ENCODE data around the gene ACSS1. TPM values are rescaled to one million over a fixed set of nuclear protein-coding genes. Genes with fewer than 3 reads are reported as not detected.

The ACSS1 gene
- total and polyA plus RNA-seq, 2 of the 8 experiments (the other 6 are each of a cell fraction or from before 2014, with no cell fraction given), result 2.6 to 3.4 TPM

- ChIA-PET CTCF (ENCODE audit: partially characterized antibody) (interaction anchor here (0.9 to 4.0 kb wide), 14 partner anchors 10 to 296 kb away, joined by 3 to 121 read pairs (median 4); partner anchors contain the start of gene ACSS1), POLR2A (ENCODE audit: partially characterized antibody) (interaction anchor here (0.6 to 1.9 kb wide), 3 partner anchors 60 to 253 kb away, joined by 3 to 8 read pairs (median 3); no protein-coding TSS in a partner anchor)
- Histone ChIP-seq H3K36me3 (ENCODE audit: control insufficient read depth in 2 of 4, insufficient read depth in 4 of 4, low read length in 3 of 4) (no peaks in the 10 kb centered on the region), H3K14ac (ENCODE audit: insufficient read length) (no peak overlapping the region), H3K9me3 (ENCODE audit: insufficient read depth in 2 of 2, low read depth in 1 of 2, low read length in 1 of 2) (no peaks in the 10 kb centered on the region), H2BK20ac (ENCODE audit: low read length) (no peak overlapping the region), H3K79me1 (ENCODE audit: low read depth, low read length) (peaks cover 3% of the 10 kb centered on the region; the same call in 1 of the 2 replicates), H3K4me2 (ENCODE audit: insufficient read depth in 1 of 2, low read depth in 2 of 2, low read length in 2 of 2) (peak overlapping the region; percentile 72 to 82; a peak in 2 of 4 replicates), H3K23ac (ENCODE audit: insufficient read length) (no peak overlapping the region), H3K4me1 (replicated peaks in 1 of 4; ENCODE audit: control insufficient read depth in 3 of 4, insufficient read depth in 4 of 4, low read length in 3 of 4) (peaks cover 0 to 7% (median 0%) of the 10 kb centered on the region in 4 experiments; a peak in 1 of 7 replicates), H2BK120ac (replicated peaks; ENCODE audit: low read depth, low read length) (no peak overlapping the region), H2AK5ac (ENCODE audit: low read depth, low read length) (no peak overlapping the region), H4K20me1 (replicated peaks in 1 of 2; ENCODE audit: control insufficient read depth in 1 of 2, insufficient read depth in 2 of 2, low read length in 2 of 2) (peaks cover 0 to 4% of the 10 kb centered on the region in 2 experiments), H3K18ac (ENCODE audit: extremely low read depth, low read length) (no peak overlapping the region), H2BK12ac (ENCODE audit: low read depth, low read length) (no peak overlapping the region), H4K91ac (replicated peaks; ENCODE audit: insufficient read length, low read length) (no peak overlapping the region), H3K4me3 (ENCODE audit: extremely low read depth in 1 of 4, insufficient read depth in 2 of 4, low read depth in 3 of 4, low read length in 4 of 4) (peak overlapping the region; percentile 75 to 86 (median 84); a peak in 6 of 8 replicates), H3K27me3 (replicated peaks in 1 of 4; ENCODE audit: control insufficient read depth in 3 of 4, extremely low read depth in 1 of 4, insufficient read depth in 3 of 4, low read length in 3 of 4) (no peaks in the 10 kb centered on the region; a peak in 1 of 7 replicates), H3K4ac (replicated peaks; ENCODE audit: insufficient read length, low read depth, low read length) (no peak overlapping the region), H3K23me2 (ENCODE audit: low read depth, low read length) (peaks cover 3% of the 10 kb centered on the region), H2BK15ac (ENCODE audit: low read length) (no peak overlapping the region), H4K5ac (ENCODE audit: insufficient read length, low read depth, low read length) (no peak overlapping the region), H4K8ac (ENCODE audit: extremely low read depth, insufficient read depth, low read length) (no peak overlapping the region), H2AFZ (ENCODE audit: low read length) (peak overlapping the region; percentile 85; the same call in 1 of the 2 replicates), H3K27ac (ENCODE audit: low read depth, low read length) (no peak overlapping the region), H3K79me2 (ENCODE audit: control insufficient read depth in 1 of 2, insufficient read depth in 2 of 2, low read length in 2 of 2) (peaks cover 3 to 34% of the 10 kb centered on the region in 2 experiments), H3K56ac (replicated peaks; ENCODE audit: insufficient read length, low read depth, low read length) (no peak overlapping the region), H2BK5ac (ENCODE audit: low read depth, low read length) (no peak overlapping the region), H3K9ac (replicated peaks in 1 of 4; ENCODE audit: extremely low read depth in 1 of 4, low read depth in 3 of 4, low read length in 3 of 4) (0 out of 7 replicates have a peak overlapping the region, but pooled peaks of 1 of the 4 experiments have one; percentile 75)
- no peak for TF ChIP-seq CBX8 (IDR thresholded peaks at IDR 0.05; ENCODE audit: borderline replicate concordance, low read depth, low read length)
- TF ChIP-seq RAD21 (IDR thresholded peaks at IDR 0.05 in 1 of 2, conservative IDR thresholded peaks at IDR 0.05 in 1 of 2; ENCODE audit: low read depth in 2 of 2, low read length in 2 of 2), result peak in 1 of 2 experiments; percentile 11; a peak in 1 of 4 replicates
- FAIRE-seq (no peak), DNase-seq (ENCODE audit: low read depth in 1 of 2, low spot score in 2 of 2) (peak in 1 of 2 experiments; percentile 20)
- WGBS, 2 experiments (ENCODE audit: extremely low coverage in 1 of 2, insufficient coverage in 1 of 2, insufficient read length in 1 of 2, insufficient replicate concordance in 2 of 2, low coverage in 1 of 2, low lambda C conversion rate in 2 of 2, missing lambda C conversion rate in 1 of 2), result 84% methylated on average over 9 of the region's 9 CpGs; no CpG with 5 or more reads in 1 of the 2 experiments
Observed at GRCh38 chr20:24993337-24994185, 64.4 kb downstream of the ACSS1 start.
